Transverse colon (tissue), 4 donors: ENCODE results near the gene CLOCK. TPM values are rescaled to one million over a fixed set of nuclear protein-coding genes. Genes with fewer than 3 reads are reported as not detected.

Experiments
- DNase-seq: peaks from one replicate; pipeline ENCODE4 v3.0.0-alpha.2; 2019
- H3K27ac ChIP-seq, 4 donors: fragments of 200-600 bp; sonication (generic); 2 replicates each; pipeline ENCODE4 v1.5.1; 2016 to 2018; ENCODE audit warnings: inconsistent platforms in 4 of 4
- H3K27me3 ChIP-seq: fragments of 200-600 bp; sonication (generic); 2 replicates; pipeline ENCODE4 v1.5.1; 2017; ENCODE audit warnings: inconsistent platforms
- H3K36me3 ChIP-seq, 4 donors: fragments of 200-600 bp; sonication (generic); 2 replicates each; pipeline ENCODE4 v1.5.1; 2017 to 2019; ENCODE audit warnings: inconsistent platforms in 4 of 4
- H3K4me1 ChIP-seq, 4 donors: fragments of 200-600 bp; sonication (generic); 2 replicates each; pipeline ENCODE4 v1.5.1; 2017 to 2020; ENCODE audit warnings: inconsistent platforms in 4 of 4
- H3K4me3 ChIP-seq, 4 donors: fragments of 200-600 bp; sonication (generic); 1 replicate in 1 of 4; 2 replicates in 3 of 4; pipeline versions ENCODE4 v1.5.1 to v1.6.1; 2017 to 2019; ENCODE audit warnings: inconsistent platforms in 4 of 4
- H3K9me3 ChIP-seq, 2 donors: fragments of 200-600 bp; sonication (generic); 2 replicates each; pipeline ENCODE4 v1.5.1; 2017 to 2019; ENCODE audit warnings: inconsistent platforms in 2 of 2
- EP300 ChIP-seq: sonication (generic); formaldehyde crosslinking; IDR thresholded peaks from one replicate; pipeline ENCODE4 v1.6.1; 2017; ENCODE audit warnings: antibody characterized with exemption, low read depth
- POLR2A ChIP-seq: fragments of 450-650 bp; IDR thresholded peaks from one replicate; pipeline ENCODE4 v1.6.1; 2016; ENCODE audit warnings: antibody characterized with exemption, mild to moderate bottlenecking, moderate library complexity
- POLR2AphosphoS5 ChIP-seq, 3 donors: sonication (generic); formaldehyde crosslinking; IDR thresholded peaks; one replicate each; pipeline ENCODE4 v1.6.1; 2016; ENCODE audit warnings: antibody characterized with exemption in 3 of 3
- WGBS, 2 donors: methylation state at CpG; one replicate each; pipeline ENCODE4 v1.1.5; 2018; ENCODE audit warnings: low coverage in 1 of 2; 5-methylcytosine and 5-hydroxymethylcytosine counted together
- in situ Hi-C, 4 donors: fragments of 200-750 bp; cut with MboI; loops; one replicate each; pipeline versions ENCODE4 v1.15.0 to v1.15.1; 2017; ENCODE audit warnings: low sequenced_read_pairs in 3 of 4, low pct_ligation_motif_present in 1 of 4, low pct_unique_long_range_greater_than_20kb in 1 of 4
- intact Hi-C: fragments of 100-400 bp; cut with DNase I; formaldehyde crosslinking; loops from one replicate; pipeline ENCODE4 v1.15.1; 2023; ENCODE audit warnings: low total_unique reads
- total RNA-seq, 4 donors: library from RNA; depleted of rRNA; stranded (reverse); fragments of >200 nt; gene quantifications; one replicate each; pipeline ENCODE4 v1.1.0, GENCODE V29; 2016
- TF ChIP-seq, protein P1 (sequence below), 5 experiments: fragments of 200-600 bp in 3 of 5; fragments of 450-650 bp in 2 of 5; sonication (generic) in 3 of 5; IDR thresholded peaks; 1 replicate in 2 of 5; 2 replicates in 3 of 5; pipeline ENCODE4 v1.5.1; 2016 to 2017; ENCODE audit warnings: antibody characterized with exemption in 5 of 5, inconsistent platforms in 3 of 5, mild to moderate bottlenecking in 2 of 5, moderate library complexity in 1 of 5

The CLOCK gene
- total RNA-seq, 4 donors from 2014 or later: 6.7 to 19.7 (median 16.9) TPM

DNA sequence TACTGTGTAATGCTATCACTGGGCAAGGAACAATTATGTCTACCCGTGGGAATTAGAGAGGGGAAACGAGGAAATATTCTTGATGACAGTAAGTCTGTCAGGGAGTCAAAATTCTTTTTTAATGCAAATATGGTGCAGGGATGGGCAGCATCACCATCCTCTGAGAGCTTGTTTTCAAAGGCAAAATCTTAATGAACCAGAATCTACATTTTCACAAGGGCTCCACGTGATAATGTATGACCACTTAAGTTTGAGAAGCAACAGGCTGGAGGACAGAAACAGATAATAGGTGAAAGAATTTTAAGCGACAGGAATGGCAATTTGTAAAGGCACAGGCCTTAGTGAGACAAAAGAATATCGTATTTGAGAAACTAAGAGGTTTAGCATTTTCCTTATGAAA, 63.4 kb downstream of the CLOCK start:
- Histone ChIP-seq H3K27me3 (no peaks in the 10 kb centered on the region), H3K4me3 (no peak overlapping the region), H3K9me3 (no peaks in the 10 kb centered on the region), H3K36me3 (peaks cover 0 to 9% (median 3%) of the 10 kb centered on the region in 4 donors), H3K4me1 (no peaks in the 10 kb centered on the region), H3K27ac (no peak overlapping the region)
- TF ChIP-seq EP300: no peak
- no peak for TF ChIP-seq POLR2A
- TF ChIP-seq, protein P1, sequence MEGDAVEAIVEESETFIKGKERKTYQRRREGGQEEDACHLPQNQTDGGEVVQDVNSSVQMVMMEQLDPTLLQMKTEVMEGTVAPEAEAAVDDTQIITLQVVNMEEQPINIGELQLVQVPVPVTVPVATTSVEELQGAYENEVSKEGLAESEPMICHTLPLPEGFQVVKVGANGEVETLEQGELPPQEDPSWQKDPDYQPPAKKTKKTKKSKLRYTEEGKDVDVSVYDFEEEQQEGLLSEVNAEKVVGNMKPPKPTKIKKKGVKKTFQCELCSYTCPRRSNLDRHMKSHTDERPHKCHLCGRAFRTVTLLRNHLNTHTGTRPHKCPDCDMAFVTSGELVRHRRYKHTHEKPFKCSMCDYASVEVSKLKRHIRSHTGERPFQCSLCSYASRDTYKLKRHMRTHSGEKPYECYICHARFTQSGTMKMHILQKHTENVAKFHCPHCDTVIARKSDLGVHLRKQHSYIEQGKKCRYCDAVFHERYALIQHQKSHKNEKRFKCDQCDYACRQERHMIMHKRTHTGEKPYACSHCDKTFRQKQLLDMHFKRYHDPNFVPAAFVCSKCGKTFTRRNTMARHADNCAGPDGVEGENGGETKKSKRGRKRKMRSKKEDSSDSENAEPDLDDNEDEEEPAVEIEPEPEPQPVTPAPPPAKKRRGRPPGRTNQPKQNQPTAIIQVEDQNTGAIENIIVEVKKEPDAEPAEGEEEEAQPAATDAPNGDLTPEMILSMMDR (IDR thresholded peaks at IDR 0.05): no peak
- TF ChIP-seq POLR2AphosphoS5 (IDR thresholded peaks at IDR 0.05): no peak
- in situ Hi-C loops: no loop called here
- DNase-seq: no peak
- 81 to 93% methylated on average over 5 of the region's 5 CpGs for WGBS, 2 donors
- intact Hi-C loops: no loop called here

DNA sequence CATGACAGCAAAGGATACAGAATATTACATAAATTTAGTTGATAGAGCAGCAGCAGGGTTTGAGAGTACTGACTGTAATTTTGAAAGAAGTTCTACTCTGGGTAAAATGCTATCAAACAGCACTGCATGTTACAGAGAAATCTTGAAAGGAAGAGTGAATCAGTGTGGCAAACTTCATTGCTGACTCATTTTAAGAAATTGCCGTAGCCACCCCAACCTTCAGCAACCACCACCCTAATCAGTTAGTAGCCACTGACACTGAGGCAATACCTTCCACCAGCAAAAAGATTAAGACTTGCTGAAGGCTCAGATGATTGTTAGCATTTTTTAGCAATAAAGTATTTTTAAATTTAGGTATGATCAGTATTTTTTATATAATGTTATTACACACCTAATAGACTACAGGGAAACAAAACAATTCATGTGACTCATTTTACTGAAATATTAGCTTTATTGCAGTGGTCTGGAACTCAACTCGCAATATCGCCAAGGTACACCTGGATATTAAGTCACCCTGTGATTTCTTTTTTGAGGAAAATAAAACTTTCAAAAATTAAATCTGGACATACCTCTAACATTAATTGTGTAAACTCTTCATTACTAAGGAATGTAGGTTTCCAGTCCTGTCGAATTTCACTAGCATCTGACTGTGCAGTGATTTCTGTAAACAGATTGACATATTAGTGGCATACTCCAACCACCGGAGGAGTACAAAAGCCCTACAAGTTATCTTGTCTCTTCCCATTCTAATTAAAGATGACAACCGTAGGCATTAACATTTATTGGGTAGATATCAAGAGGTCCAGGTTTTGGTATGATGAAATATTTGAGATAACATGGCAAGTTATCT, 71.1 kb downstream of the CLOCK start:
- in situ Hi-C loops: no loop called here
- H3K4me3 ChIP-seq: no peak overlapping the region
- intact Hi-C loops: loop anchor here (10.0 kb wide), 1 partner anchor 959 kb away; the partner anchor contains the start of genes PAICS and PPAT
- no peak for DNase-seq
- H3K9me3 ChIP-seq: no peaks in the 10 kb centered on the region
- 77 to 100% methylated on average over 5 to 6 of the region's 6 CpGs for WGBS, 2 donors
- H3K4me1 ChIP-seq: no peaks in the 10 kb centered on the region
- H3K27me3 ChIP-seq: no peaks in the 10 kb centered on the region
- H3K27ac ChIP-seq: no peak overlapping the region
- H3K36me3 ChIP-seq: peaks cover 0 to 26% (median 11%) of the 10 kb centered on the region in 4 donors
- TF ChIP-seq POLR2AphosphoS5 (IDR thresholded peaks at IDR 0.05) (no peak), POLR2A (no peak), EP300 (no peak)
- TF ChIP-seq, protein P1 (IDR thresholded peaks at IDR 0.05): no peak

DNA sequence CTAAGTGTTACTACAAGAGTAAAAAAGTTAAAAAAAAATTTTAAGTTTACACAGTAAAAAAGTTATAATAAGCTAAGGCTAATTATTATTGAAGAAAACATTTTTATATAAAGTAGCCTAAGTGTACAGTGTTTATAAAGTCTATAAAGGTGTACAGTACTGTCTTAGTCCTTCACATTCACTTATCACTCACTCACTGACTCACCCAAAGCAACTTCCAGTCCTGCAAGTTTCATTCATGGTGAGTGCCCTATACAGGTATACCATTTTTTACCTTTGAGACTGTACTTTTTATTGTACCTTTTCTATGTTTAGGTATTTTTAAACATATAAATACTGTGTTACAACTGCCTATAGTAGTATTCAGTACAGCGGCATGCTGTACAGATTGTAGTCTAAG, 76.7 kb downstream of the CLOCK start:
- Histone ChIP-seq H3K27ac (no peak overlapping the region), H3K27me3 (no peaks in the 10 kb centered on the region), H3K36me3 (peaks cover 0 to 26% (median 13%) of the 10 kb centered on the region in 4 donors), H3K9me3 (no peaks in the 10 kb centered on the region), H3K4me3 (no peak overlapping the region), H3K4me1 (no peaks in the 10 kb centered on the region)
- DNase-seq: no peak
- in situ Hi-C loops: no loop called here
- 98 to 100% methylated on average over 1 of the region's 1 CpG for WGBS, 2 donors
- no peak for TF ChIP-seq POLR2A
- TF ChIP-seq, protein P1 (IDR thresholded peaks at IDR 0.05): no peak
- TF ChIP-seq POLR2AphosphoS5 (IDR thresholded peaks at IDR 0.05): no peak
- TF ChIP-seq EP300: no peak
- intact Hi-C loops: loop anchor here (10.0 kb wide), 1 partner anchor 965 kb away; the partner anchor contains the start of genes PAICS and PPAT

DNA sequence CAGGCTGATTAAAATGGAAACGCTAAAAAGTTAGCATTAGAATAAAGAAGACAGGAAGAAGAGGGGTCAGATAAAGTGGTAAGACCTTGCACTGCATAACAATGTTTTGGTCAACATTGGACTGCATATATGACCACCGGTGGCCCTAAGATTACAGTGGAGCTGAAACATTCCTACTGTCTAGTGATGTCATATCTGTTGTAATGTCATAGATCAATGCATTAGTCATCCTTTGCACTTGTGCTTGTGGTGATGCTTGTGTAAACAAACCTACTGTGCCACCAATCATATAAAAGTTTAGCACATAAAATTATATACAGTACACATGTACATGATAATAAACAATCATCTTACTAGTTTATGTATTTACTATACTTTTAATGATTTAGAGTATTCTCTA, 78.0 kb downstream of the CLOCK start:
- no peaks in the 10 kb centered on the region for H3K9me3 ChIP-seq
- H3K4me3 ChIP-seq: no peak overlapping the region
- in situ Hi-C loops (no loop called here), intact Hi-C loops (no loop called here)
- no peak for TF ChIP-seq POLR2A
- TF ChIP-seq EP300: no peak
- TF ChIP-seq, protein P1 (IDR thresholded peaks at IDR 0.05): no peak
- TF ChIP-seq POLR2AphosphoS5 (IDR thresholded peaks at IDR 0.05): no peak
- H3K27me3 ChIP-seq: no peaks in the 10 kb centered on the region
- H3K36me3 ChIP-seq: peaks cover 0 to 16% (median 7%) of the 10 kb centered on the region in 4 donors
- DNase-seq: no peak
- WGBS, 2 donors: 84 to 97% methylated on average over 2 of the region's 2 CpGs
- H3K4me1 ChIP-seq: no peaks in the 10 kb centered on the region
- no peak overlapping the region for H3K27ac ChIP-seq
